Measurements from ENCODE around the gene ITPRIPL1.
"Not testable (repeated sequence)": the region's sequence is repeated elsewhere in the genome, so short reads cannot be mapped to it uniquely, and the experiment has no call there.

ITPRIPL1 gene

GRCh38 chr2:96325041-96325883 lies at the start of gene ITPRIPL1:
TSS of gene ITPRIPL1 (plus strand) at chr2:96325317. CDS start at chr2:96325840, 523 bp downstream.
- DNase-seq (ENCODE audit: insufficient read length, low spot score), result peak; percentile 64
- peak; percentile 92 for FAIRE-seq

GRCh38 chr2:96276787-96277499 lies 48.2 kb upstream of the ITPRIPL1 start:
- FAIRE-seq (peak; percentile 49), DNase-seq (ENCODE audit: insufficient read length, low spot score) (no peak)

- DNase-seq (ENCODE audit: insufficient read length, low spot score), result no peak
- FAIRE-seq, result peak; percentile 48
Observed at GRCh38 chr2:96287273-96287856, 37.8 kb upstream of the ITPRIPL1 start.

- no peak for DNase-seq (ENCODE audit: insufficient read length, low spot score)
- FAIRE-seq, result no peak
Observed at GRCh38 chr2:96291751-96292150, 33.4 kb upstream of the ITPRIPL1 start.

- DNase-seq (ENCODE audit: insufficient read length, low spot score); FAIRE-seq: not testable (repeated sequence)
Observed at GRCh38 chr2:96294271-96294670, 30.8 kb upstream of the ITPRIPL1 start.

- FAIRE-seq (no peak), DNase-seq (ENCODE audit: insufficient read length, low spot score) (no peak)
Observed at GRCh38 chr2:96296925-96297324, 28.2 kb upstream of the ITPRIPL1 start.

- FAIRE-seq, result no peak
- DNase-seq (ENCODE audit: insufficient read length, low spot score), result no peak
Observed at GRCh38 chr2:96301865-96302264, 23.3 kb upstream of the ITPRIPL1 start.

GRCh38 chr2:96304606-96305005 lies 20.5 kb upstream of the ITPRIPL1 start:
- no peak for FAIRE-seq
- DNase-seq (ENCODE audit: insufficient read length, low spot score), result no peak

GRCh38 chr2:96305091-96305978 lies 19.8 kb upstream of the ITPRIPL1 start, which contains the start of gene SNRNP200:
TSS of gene SNRNP200 (minus strand) at chr2:96305546. CDS start at chr2:96305437, 109 bp downstream.
- DNase-seq (ENCODE audit: insufficient read length, low spot score), result peak; percentile 93
- FAIRE-seq, result peak; percentile 80

- no peak for FAIRE-seq
- no peak for DNase-seq (ENCODE audit: insufficient read length, low spot score)
Observed at GRCh38 chr2:96305979-96306308, 19.2 kb upstream of the ITPRIPL1 start.

GRCh38 chr2:96306370-96306769 lies 18.7 kb upstream of the ITPRIPL1 start:
- no peak for DNase-seq (ENCODE audit: insufficient read length, low spot score)
- no peak for FAIRE-seq

GRCh38 chr2:96308248-96308647 lies 16.9 kb upstream of the ITPRIPL1 start:
- no peak for FAIRE-seq
- DNase-seq (ENCODE audit: insufficient read length, low spot score), result no peak

GRCh38 chr2:96315005-96315399 lies 10.1 kb upstream of the ITPRIPL1 start:
- FAIRE-seq (peak; percentile 72), DNase-seq (ENCODE audit: insufficient read length, low spot score) (no peak)

GRCh38 chr2:96315400-96316071 lies 9.6 kb upstream of the ITPRIPL1 start:
- FAIRE-seq (no peak), DNase-seq (ENCODE audit: insufficient read length, low spot score) (no peak)

GRCh38 chr2:96316999-96317398 lies 8.1 kb upstream of the ITPRIPL1 start:
- no peak for DNase-seq (ENCODE audit: insufficient read length, low spot score)
- no peak for FAIRE-seq

- DNase-seq (ENCODE audit: insufficient read length, low spot score) (no peak), FAIRE-seq (no peak)
Observed at GRCh38 chr2:96317584-96317997, 7.5 kb upstream of the ITPRIPL1 start.

- FAIRE-seq, result no peak
- DNase-seq (ENCODE audit: insufficient read length, low spot score), result no peak
Observed at GRCh38 chr2:96318723-96319122, 6.4 kb upstream of the ITPRIPL1 start.

GRCh38 chr2:96319396-96319795 lies 5.7 kb upstream of the ITPRIPL1 start:
- FAIRE-seq (no peak), DNase-seq (ENCODE audit: insufficient read length, low spot score) (no peak)

- no peak for DNase-seq (ENCODE audit: insufficient read length, low spot score)
Observed at GRCh38 chr2:96320326-96320725, 4.8 kb upstream of the ITPRIPL1 start.

More at GRCh38 chr2:96320326-96320725, 4.8 kb upstream of the ITPRIPL1 start:
- no peak for FAIRE-seq

Data from HTR-8/SVneo (cell line).